Ectodermal cell (in vitro differentiated cells): ENCODE results near the gene PAK1IP1.
A peak's percentile ranks its signal among the peaks of the same experiment; 100 is the strongest.
"Not testable (repeated sequence)": the region's sequence is repeated elsewhere in the genome, so short reads cannot be mapped to it uniquely, and the experiment has no call there.

Experiments used
- H3K27ac ChIP-seq: 2 replicates; pipeline ENCODE4 v1.7.0; 2013; ENCODE audit warnings: mild to moderate bottlenecking, low read depth, low read length; ENCODE audit not compliant: insufficient read depth, poor library complexity, severe bottlenecking
- H3K27me3 ChIP-seq: 2 replicates; pipeline ENCODE4 v1.7.0; 2013; ENCODE audit warnings: mild to moderate bottlenecking, low read length; ENCODE audit not compliant: insufficient read depth, control insufficient read depth, poor library complexity, severe bottlenecking
- H3K36me3 ChIP-seq: one replicate; pipeline ENCODE4 v1.7.0; 2013; ENCODE audit warnings: low read length; ENCODE audit not compliant: control insufficient read depth, insufficient read depth
- H3K4me1 ChIP-seq: one replicate; pipeline ENCODE4 v1.7.0; 2013; ENCODE audit warnings: low read length; ENCODE audit not compliant: control insufficient read depth, insufficient read depth
- H3K4me3 ChIP-seq: 2 replicates; pipeline ENCODE4 v1.7.0; 2013; ENCODE audit warnings: low read depth, low read length, control low read depth; ENCODE audit not compliant: insufficient read depth
- H3K9me3 ChIP-seq: 2 replicates; pipeline ENCODE4 v1.7.0; 2013; ENCODE audit warnings: mild to moderate bottlenecking, low read length, moderate library complexity; ENCODE audit not compliant: control insufficient read depth
- WGBS, 2 experiments: methylation state at CpG; one replicate each; pipeline ENCODE4 v1.1.7; 2013; ENCODE audit warnings: missing lambda C conversion rate in 2 of 2; 5-methylcytosine and 5-hydroxymethylcytosine counted together

The PAK1IP1 gene

GRCh38 chr6:10722820-10723566 is 28.2 kb downstream of the PAK1IP1 start, which contains the start of gene TMEM14C:
TSS of gene TMEM14C (plus strand) at chr6:10723070. CDS start at chr6:10724614, 1,544 bp downstream.
- Histone ChIP-seq H3K4me3 (peak within 1 kb of the TSS; percentile 51), H3K4me1 (peaks cover 17% of the 10 kb centered on the region), H3K36me3 (peaks cover 6% of the 10 kb centered on the region), H3K27me3 (no peaks in the 10 kb centered on the region), H3K9me3 (no peaks in the 10 kb centered on the region), H3K27ac (peak within 1 kb of the TSS; percentile 73)
- WGBS, 2 experiments, result 0 to 1% methylated on average over 52 to 55 of the region's 55 CpGs

- peak overlapping the region; percentile 51 for H3K4me3 ChIP-seq
- no peaks in the 10 kb centered on the region for H3K27me3 ChIP-seq
- peaks cover 17% of the 10 kb centered on the region for H3K4me1 ChIP-seq
- H3K36me3 ChIP-seq, result peaks cover 9% of the 10 kb centered on the region
- H3K9me3 ChIP-seq, result no peaks in the 10 kb centered on the region
- 49 to 50% methylated on average over 7 of the region's 7 CpGs for WGBS, 2 experiments
- peak overlapping the region; percentile 73 for H3K27ac ChIP-seq
Observed at GRCh38 chr6:10723567-10723881, 28.8 kb downstream of the PAK1IP1 start.

- 91 to 93% methylated on average over 6 of the region's 6 CpGs for WGBS, 2 experiments
- peaks cover 17% of the 10 kb centered on the region for H3K4me1 ChIP-seq
- peaks cover 20% of the 10 kb centered on the region for H3K36me3 ChIP-seq
- no peak overlapping the region for H3K4me3 ChIP-seq
- no peak overlapping the region for H3K27ac ChIP-seq
- no peaks in the 10 kb centered on the region for H3K27me3 ChIP-seq
- H3K9me3 ChIP-seq, result no peaks in the 10 kb centered on the region
Observed at GRCh38 chr6:10725044-10725443, 30.3 kb downstream of the PAK1IP1 start.

- Histone ChIP-seq H3K4me3 (no peak overlapping the region), H3K9me3 (no peaks in the 10 kb centered on the region), H3K27ac (no peak overlapping the region), H3K27me3 (no peaks in the 10 kb centered on the region), H3K4me1 (peaks cover 17% of the 10 kb centered on the region), H3K36me3 (peaks cover 20% of the 10 kb centered on the region)
- 94 to 96% methylated on average over 8 to 9 of the region's 9 CpGs for WGBS, 2 experiments
Observed at GRCh38 chr6:10725716-10726115, 30.9 kb downstream of the PAK1IP1 start.

GRCh38 chr6:10730254-10730653 is 35.5 kb downstream of the PAK1IP1 start:
- Histone ChIP-seq H3K27me3 (no peaks in the 10 kb centered on the region), H3K4me1 (no peaks in the 10 kb centered on the region)
- 96% methylated on average over 3 of the region's 3 CpGs for WGBS, 2 experiments

GRCh38 chr6:10733151-10733715 is 38.5 kb downstream of the PAK1IP1 start:
- H3K4me1 ChIP-seq, result no peaks in the 10 kb centered on the region
- no peaks in the 10 kb centered on the region for H3K27me3 ChIP-seq
- H3K9me3 ChIP-seq, result no peaks in the 10 kb centered on the region
- no peak overlapping the region for H3K4me3 ChIP-seq
- 92 to 94% methylated on average over 17 of the region's 17 CpGs for WGBS, 2 experiments
- peaks cover 28% of the 10 kb centered on the region for H3K36me3 ChIP-seq
- peak overlapping the region; percentile 16 for H3K27ac ChIP-seq

More at GRCh38 chr6:10730254-10730653, 35.5 kb downstream of the PAK1IP1 start:
- Histone ChIP-seq H3K9me3 (no peaks in the 10 kb centered on the region), H3K27ac (no peak overlapping the region), H3K4me3 (no peak overlapping the region), H3K36me3 (peaks cover 34% of the 10 kb centered on the region)

GRCh38 chr6:10733863-10734262 is 39.1 kb downstream of the PAK1IP1 start:
- no peaks in the 10 kb centered on the region for H3K4me1 ChIP-seq
- H3K9me3 ChIP-seq, result no peaks in the 10 kb centered on the region
- no peak overlapping the region for H3K27ac ChIP-seq
- WGBS, 2 experiments, result 85 to 96% methylated on average over 3 of the region's 3 CpGs
- H3K27me3 ChIP-seq, result no peaks in the 10 kb centered on the region
- H3K4me3 ChIP-seq, result no peak overlapping the region
- peaks cover 22% of the 10 kb centered on the region for H3K36me3 ChIP-seq

- H3K4me1 ChIP-seq, result no peaks in the 10 kb centered on the region
- peaks cover 10% of the 10 kb centered on the region for H3K36me3 ChIP-seq
- WGBS, 2 experiments, result 80 to 100% methylated on average over 1 to 2 of the region's 2 CpGs
- no peak overlapping the region for H3K4me3 ChIP-seq
- H3K9me3 ChIP-seq, result no peaks in the 10 kb centered on the region
- no peaks in the 10 kb centered on the region for H3K27me3 ChIP-seq
- no peak overlapping the region for H3K27ac ChIP-seq
Observed at GRCh38 chr6:10736731-10737130, 42.0 kb downstream of the PAK1IP1 start.

- Histone ChIP-seq H3K9me3 (no peaks in the 10 kb centered on the region), H3K27ac (no peak overlapping the region), H3K27me3 (no peaks in the 10 kb centered on the region), H3K4me3 (no peak overlapping the region), H3K4me1 (no peaks in the 10 kb centered on the region), H3K36me3 (no peaks in the 10 kb centered on the region)
Observed at GRCh38 chr6:10740061-10740460, 45.3 kb downstream of the PAK1IP1 start.

- WGBS, 2 experiments, result 91 to 96% methylated on average over 4 of the region's 4 CpGs
- not testable (repeated sequence) for H3K9me3 ChIP-seq, H3K27me3 ChIP-seq, H3K4me3 ChIP-seq, H3K27ac ChIP-seq, H3K4me1 ChIP-seq, H3K36me3 ChIP-seq
Observed at GRCh38 chr6:10741643-10742042, 46.9 kb downstream of the PAK1IP1 start.
